Activated naive CD4-positive, alpha-beta T cell treated with anti-CD3 and anti-CD28 coated beads, Interleukin-2, amount 50 U/mL, for 72 hours (primary cell): ENCODE measurements around the gene NCF4. TPM values are rescaled to one million over a fixed set of nuclear protein-coding genes. Genes with fewer than 3 reads are reported as not detected.

Experiments used
- ATAC-seq, 2 donors: fragments of 150-1000 bp; cut with Tn5 transposase; 2 replicates each; pipeline ENCODE4 v1.10.0; 2021; ENCODE audit warnings: mild to moderate bottlenecking in 2 of 2, moderate library complexity in 2 of 2
- DNase-seq, 2 donors: peaks; one replicate each; pipeline ENCODE4 v3.0.0; 2021 to 2022; ENCODE audit warnings: low spot score in 2 of 2
- H3K27ac Mint-ChIP-seq, 2 donors: one replicate each; pipeline ENCODE4 v1.8.0; 2022; ENCODE audit warnings: mild to moderate bottlenecking in 2 of 2, mixed read lengths in 2 of 2
- H3K36me3 Mint-ChIP-seq, 2 donors: one replicate each; pipeline ENCODE4 v1.8.0; 2022; ENCODE audit warnings: mixed read lengths in 2 of 2
- H3K9me3 Mint-ChIP-seq, 2 donors: one replicate each; pipeline ENCODE4 v1.8.0; 2022; ENCODE audit warnings: mixed read lengths in 2 of 2
- total RNA-seq, 2 donors: library from RNA; stranded (reverse); gene quantifications; one replicate each; pipeline ENCODE4 v1.2.3, GENCODE V29; 2022

NCF4 gene
- 1 to 10 TPM; 2.9 to 7.0 TPM for total RNA-seq

- Mint-ChIP-seq H3K36me3 (no peaks in the 10 kb centered on the region), H3K27ac (peak within 1 kb of the TSS; percentile 80 to 92), H3K9me3 (peaks cover 0 to 5% of the 10 kb centered on the region in 2 donors)
- DNase-seq: peak; percentile 46 to 76
- ATAC-seq: peak; percentile 86
These were observed at the start of gene NCF4 for GRCh38 chr22:36860821-36861659. Gene NCF4, plus strand, starts transcription at chr22:36861006. Its CDS starts 166 bp downstream, at chr22:36861172.

GRCh38 chr22:36811094-36811800, 49.6 kb upstream of the NCF4 start:
- Mint-ChIP-seq H3K9me3 (no peaks in the 10 kb centered on the region), H3K36me3 (no peaks in the 10 kb centered on the region), H3K27ac (no peak overlapping the region)
- ATAC-seq: no peak
- DNase-seq: no peak

GRCh38 chr22:36814801-36815200, 46.0 kb upstream of the NCF4 start:
- no peak overlapping the region for H3K27ac Mint-ChIP-seq
- no peak for DNase-seq

DNA sequence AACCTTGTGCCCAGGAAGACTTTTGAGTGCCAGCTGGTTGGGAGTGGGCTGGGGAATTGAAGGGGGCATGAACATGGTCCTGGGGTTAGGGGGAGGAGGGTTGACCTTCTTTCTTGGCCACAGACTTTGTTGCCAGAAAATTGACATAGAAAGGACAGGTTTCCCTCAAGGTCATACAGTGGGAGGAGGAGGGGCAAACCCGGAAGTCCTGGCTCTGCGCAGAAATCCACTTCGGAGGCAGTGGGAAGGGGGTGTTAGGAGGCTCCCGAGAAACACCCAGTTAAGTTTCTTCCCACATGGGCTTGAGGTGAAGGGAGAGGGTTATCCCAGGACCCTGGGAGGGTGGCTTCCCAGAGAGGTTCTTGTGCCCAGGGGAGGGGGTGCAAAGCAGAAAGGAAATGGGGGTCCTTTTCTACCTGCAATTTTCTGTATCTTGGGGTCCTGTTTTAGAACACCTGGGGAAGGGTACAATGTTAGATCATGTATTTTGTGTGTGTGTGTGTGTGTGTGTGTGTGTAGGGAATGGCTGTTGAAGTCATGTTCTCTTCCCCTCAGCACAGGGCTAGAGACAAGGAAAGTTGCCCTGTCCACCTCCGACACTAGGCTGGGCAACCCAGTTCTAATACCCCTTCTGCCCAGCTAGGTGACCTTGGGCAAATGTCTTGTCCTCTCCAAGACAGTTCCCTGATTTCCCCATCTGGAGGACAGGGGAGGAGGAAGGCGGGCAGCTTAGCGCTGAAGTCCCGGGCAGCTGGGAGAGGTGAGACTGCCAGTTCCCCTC, 45.1 kb upstream of the NCF4 start:
- DNase-seq: no peak
- H3K27ac Mint-ChIP-seq: no peak overlapping the region
- peaks cover 0 to 6% of the 10 kb centered on the region in 2 donors for H3K36me3 Mint-ChIP-seq
- no peak for ATAC-seq
- H3K9me3 Mint-ChIP-seq: no peaks in the 10 kb centered on the region

More at GRCh38 chr22:36814801-36815200, 46.0 kb upstream of the NCF4 start:
- no peak for ATAC-seq
- Mint-ChIP-seq H3K36me3 (peaks cover 0 to 6% of the 10 kb centered on the region in 2 donors), H3K9me3 (no peaks in the 10 kb centered on the region)

GRCh38 chr22:36816339-36816635, 44.5 kb upstream of the NCF4 start:
- Mint-ChIP-seq H3K27ac (no peak overlapping the region), H3K36me3 (peaks cover 0 to 6% of the 10 kb centered on the region in 2 donors), H3K9me3 (no peaks in the 10 kb centered on the region)
- DNase-seq: no peak
- ATAC-seq: peak in 1 of 2 donors; percentile 9

GRCh38 chr22:36816636-36817524, 43.9 kb upstream of the NCF4 start, which contains the start of gene PVALB:
Gene PVALB, minus strand, starts transcription at chr22:36817035. Its CDS starts 30 bp downstream, at chr22:36817005.
- H3K9me3 Mint-ChIP-seq: no peaks in the 10 kb centered on the region
- ATAC-seq: peak; percentile 16 to 60
- DNase-seq: no peak
- H3K27ac Mint-ChIP-seq: no peak within 1 kb of the TSS
- peaks cover 0 to 6% of the 10 kb centered on the region in 2 donors for H3K36me3 Mint-ChIP-seq

DNA sequence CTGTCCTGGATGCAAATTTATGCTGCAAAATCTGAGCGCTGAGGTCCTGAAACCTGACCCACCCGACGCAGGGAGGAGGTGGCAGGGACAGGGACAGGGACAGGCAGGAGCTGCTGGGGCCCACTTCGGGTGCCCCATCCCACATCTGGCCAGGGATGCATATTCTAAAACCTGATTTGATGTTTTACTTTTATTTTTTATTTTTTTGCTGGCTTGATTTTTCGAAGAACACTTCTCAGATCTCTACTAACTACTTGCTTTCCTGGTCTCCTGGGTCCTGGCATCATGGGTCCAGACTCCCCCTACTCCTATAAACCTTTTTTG, 43.3 kb upstream of the NCF4 start:
- Mint-ChIP-seq H3K27ac (no peak overlapping the region), H3K9me3 (no peaks in the 10 kb centered on the region), H3K36me3 (peaks cover 0 to 6% of the 10 kb centered on the region in 2 donors)
- no peak for DNase-seq
- ATAC-seq: no peak

DNA sequence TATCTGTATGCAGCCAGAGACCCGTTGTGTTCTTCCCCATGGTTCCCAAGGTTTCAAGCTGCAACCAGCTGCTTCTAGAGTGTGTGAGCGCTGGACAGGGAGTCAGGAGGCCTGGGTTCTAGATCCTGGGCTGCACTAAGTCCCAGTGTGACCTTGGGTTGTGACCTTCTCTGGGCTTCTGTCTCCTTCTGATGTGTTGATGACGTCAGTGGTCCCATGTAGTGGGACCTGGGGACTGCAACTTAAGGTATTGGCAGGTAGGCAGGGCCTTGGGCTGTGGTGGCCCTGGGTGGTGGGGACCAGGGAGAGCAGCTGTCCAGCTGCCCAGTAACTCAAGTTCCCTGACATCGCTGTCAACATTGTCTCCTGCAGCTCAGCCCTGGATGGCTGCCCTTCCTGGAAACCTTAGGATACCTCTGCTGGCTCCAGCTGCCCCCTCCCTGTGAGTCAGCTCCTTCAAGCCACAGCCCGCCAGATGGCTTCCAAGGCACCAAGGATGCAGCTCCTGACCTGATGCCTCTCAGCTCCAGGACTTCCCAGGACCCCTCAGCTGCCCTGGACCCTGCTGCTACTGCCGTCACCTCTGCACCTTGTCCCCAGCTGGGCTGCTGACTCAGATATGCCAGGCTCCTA, 42.7 kb upstream of the NCF4 start:
- ATAC-seq (no peak), DNase-seq (no peak)
- no peak overlapping the region for H3K27ac Mint-ChIP-seq
- H3K9me3 Mint-ChIP-seq: no peaks in the 10 kb centered on the region
- H3K36me3 Mint-ChIP-seq: peaks cover 0 to 6% of the 10 kb centered on the region in 2 donors

DNA sequence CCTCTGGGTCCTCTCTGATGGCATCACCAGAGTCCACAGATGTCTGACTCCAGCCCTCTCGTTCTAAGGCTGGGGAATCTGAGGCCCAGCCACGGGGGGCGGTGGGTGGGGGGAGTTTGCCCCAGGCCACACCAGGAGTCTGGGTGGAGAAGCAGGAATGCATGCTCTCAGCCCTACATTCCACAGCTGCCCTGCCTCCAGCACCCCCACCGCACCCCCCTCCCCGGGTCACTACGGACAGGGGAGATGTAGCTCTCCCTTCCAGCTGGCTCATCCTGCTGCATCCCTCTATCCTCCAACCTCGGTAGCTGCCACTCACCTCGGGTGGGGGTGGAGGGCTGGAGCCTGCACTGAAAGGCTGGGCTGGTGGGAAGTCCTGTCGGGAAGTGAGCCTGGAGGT, 41.7 kb upstream of the NCF4 start:
- peaks cover 0 to 6% of the 10 kb centered on the region in 2 donors for H3K36me3 Mint-ChIP-seq
- ATAC-seq (no peak), DNase-seq (no peak)
- H3K27ac Mint-ChIP-seq: no peak overlapping the region
- no peaks in the 10 kb centered on the region for H3K9me3 Mint-ChIP-seq

- no peak overlapping the region for H3K27ac Mint-ChIP-seq
- H3K9me3 Mint-ChIP-seq: no peaks in the 10 kb centered on the region
- DNase-seq (no peak), ATAC-seq (no peak)
- peaks cover 0 to 3% of the 10 kb centered on the region in 2 donors for H3K36me3 Mint-ChIP-seq
These were observed 38.2 kb upstream of the NCF4 start for GRCh38 chr22:36822581-36822980.

DNA sequence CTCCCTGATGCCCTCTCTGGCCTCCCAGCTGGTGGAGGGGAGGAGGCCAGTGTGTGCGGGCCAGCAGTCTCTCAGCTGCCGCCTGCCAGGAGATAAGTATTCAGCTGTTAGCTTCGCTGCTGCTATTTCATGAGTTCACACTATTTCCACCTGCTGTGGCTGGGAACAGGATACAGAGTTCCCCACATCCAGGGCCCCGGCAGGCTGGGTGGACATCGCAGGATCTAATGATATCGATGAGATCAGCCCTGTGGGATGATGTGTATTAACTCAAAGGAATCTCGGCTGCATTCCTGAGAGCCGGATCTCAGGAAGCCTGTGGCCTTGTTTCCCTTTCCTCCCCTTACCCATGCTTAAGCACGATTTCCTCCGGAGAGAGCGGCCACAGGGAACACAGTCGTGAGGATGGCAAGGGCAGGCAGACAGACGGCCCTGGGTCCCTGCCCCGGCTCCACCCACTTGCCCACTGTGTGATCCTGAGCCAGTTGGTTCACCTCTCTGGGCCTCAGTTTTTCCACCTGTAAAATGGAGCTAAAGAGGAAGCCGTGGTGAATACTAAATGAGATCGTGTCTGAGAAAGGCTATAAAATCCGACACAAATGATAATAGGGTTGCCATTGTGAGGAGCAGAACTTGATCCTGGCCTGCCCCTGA, 37.5 kb upstream of the NCF4 start:
- no peak for ATAC-seq
- Mint-ChIP-seq H3K36me3 (no peaks in the 10 kb centered on the region), H3K9me3 (no peaks in the 10 kb centered on the region), H3K27ac (no peak overlapping the region)
- DNase-seq: no peak

GRCh38 chr22:36824655-36825054, 36.2 kb upstream of the NCF4 start:
- no peaks in the 10 kb centered on the region for H3K9me3 Mint-ChIP-seq
- no peak for DNase-seq
- no peak overlapping the region for H3K27ac Mint-ChIP-seq
- no peaks in the 10 kb centered on the region for H3K36me3 Mint-ChIP-seq
- ATAC-seq: no peak

DNA sequence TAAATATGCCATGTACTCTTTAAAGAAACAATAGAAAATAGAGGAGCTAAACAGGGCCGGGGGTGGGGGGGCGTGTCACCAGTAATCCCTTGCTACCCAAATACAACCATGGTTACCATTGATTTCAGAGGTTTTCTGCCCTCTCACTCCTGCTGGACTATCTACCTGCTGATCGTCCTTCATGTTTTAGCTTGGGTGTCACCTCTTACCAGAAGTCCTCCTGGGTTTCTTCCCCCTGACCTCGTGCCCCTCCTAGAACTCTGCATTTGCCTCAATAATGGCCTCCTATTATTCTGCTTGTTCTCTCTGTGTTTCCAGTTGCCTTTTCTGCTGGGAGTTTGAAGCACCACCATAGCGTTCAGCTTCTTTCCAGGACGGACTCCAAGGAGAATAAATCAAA, 34.5 kb upstream of the NCF4 start:
- Mint-ChIP-seq H3K9me3 (no peaks in the 10 kb centered on the region), H3K36me3 (no peaks in the 10 kb centered on the region), H3K27ac (no peak overlapping the region)
- DNase-seq: no peak
- ATAC-seq: no peak

DNA sequence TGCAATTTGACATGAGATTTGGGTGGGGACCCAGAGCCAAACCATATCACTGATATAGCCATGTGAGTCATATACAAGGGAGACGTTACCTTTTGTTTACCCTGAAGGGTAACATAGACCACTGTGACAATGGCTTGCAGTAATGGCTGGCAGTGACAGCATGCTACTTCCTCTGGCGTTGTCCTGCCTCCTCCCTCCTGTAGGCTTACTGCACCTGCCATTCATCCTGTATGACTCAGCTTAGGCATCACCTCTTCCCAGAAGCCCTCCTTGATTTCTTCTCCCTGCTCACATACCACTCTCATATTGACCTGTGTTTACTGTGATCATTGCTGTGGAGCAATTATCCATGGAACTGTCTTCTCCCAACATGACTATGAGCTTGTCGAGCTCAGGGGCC, 32.0 kb upstream of the NCF4 start:
- no peak for DNase-seq
- Mint-ChIP-seq H3K36me3 (peaks cover 0 to 4% of the 10 kb centered on the region in 2 donors), H3K9me3 (no peaks in the 10 kb centered on the region), H3K27ac (no peak overlapping the region)
- ATAC-seq: peak; percentile 43 to 51

DNA sequence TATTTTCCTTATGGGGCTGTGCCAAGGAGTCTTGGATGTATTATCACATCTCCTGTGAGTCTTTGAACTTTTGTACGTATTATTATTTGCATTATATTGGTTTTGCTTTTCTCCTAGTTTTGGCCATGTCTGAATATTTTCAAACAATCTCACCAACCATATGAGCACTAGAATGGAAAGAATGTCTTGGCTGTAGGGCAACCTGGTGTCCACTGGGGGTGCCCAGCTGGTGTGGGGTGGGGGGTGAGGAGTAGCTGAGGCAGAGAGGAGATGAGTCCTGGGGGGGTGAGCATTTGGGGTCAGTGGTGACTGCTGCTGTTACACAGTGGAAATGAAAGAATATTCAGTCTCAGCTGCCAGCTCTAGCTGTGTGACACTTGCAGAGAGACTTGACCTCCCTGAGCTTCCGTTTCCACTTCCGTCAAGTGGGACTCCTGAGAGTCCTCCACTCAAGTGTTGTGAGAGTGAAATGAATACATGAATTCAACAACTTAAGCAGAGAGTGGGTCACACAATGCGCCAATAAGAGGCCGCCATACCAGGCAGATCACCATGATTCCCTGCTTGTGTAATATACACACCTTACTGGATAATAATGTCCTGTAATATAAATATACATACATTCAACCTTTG, 31.3 kb upstream of the NCF4 start:
- no peak for ATAC-seq

More for the DNA sequence above, 31.3 kb upstream of the NCF4 start:
- Mint-ChIP-seq H3K9me3 (no peaks in the 10 kb centered on the region), H3K27ac (no peak overlapping the region), H3K36me3 (peaks cover 0 to 4% of the 10 kb centered on the region in 2 donors)
- DNase-seq: no peak
